Prostate gland (tissue), 2 donors: ENCODE data around the gene ATMIN. TPM values are rescaled to one million over a fixed set of nuclear protein-coding genes. Genes with fewer than 3 reads are reported as not detected.
A peak's percentile ranks its signal among the peaks of the same experiment; 100 is the strongest.

Source experiments
- DNase-seq: peaks from one replicate; pipeline ENCODE4 v3.0.0-alpha.2; 2019; ENCODE audit warnings: low spot score
- H3K27ac ChIP-seq, 2 donors: fragments of 200-600 bp; sonication (generic); 2 replicates each; pipeline ENCODE4 v1.5.1; 2017 to 2019
- H3K27me3 ChIP-seq: fragments of 200-600 bp; sonication (generic); replicated peaks from 2 replicates; pipeline ENCODE4 v1.5.1; 2019; ENCODE audit not compliant: insufficient read depth
- H3K36me3 ChIP-seq, 2 donors: fragments of 200-600 bp; sonication (generic); 1 replicate in 1 of 2; 2 replicates in 1 of 2; pipeline versions ENCODE4 v1.5.1 to v1.8.1; 2017 to 2019
- H3K4me1 ChIP-seq: fragments of 200-600 bp; sonication (generic); replicated peaks from 2 replicates; pipeline ENCODE4 v1.5.1; 2019
- H3K4me3 ChIP-seq, 2 donors: fragments of 200-600 bp; sonication (generic); 2 replicates each; pipeline ENCODE4 v1.5.1; 2017 to 2019
- H3K9me3 ChIP-seq: fragments of 200-600 bp; sonication (generic); 2 replicates; pipeline ENCODE4 v1.5.1; 2017
- CTCF ChIP-seq, 4 experiments: fragments of 200-600 bp in 2 of 4; fragments of 450-650 bp in 2 of 4; sonication (generic) in 2 of 4; IDR thresholded peaks; 1 replicate in 3 of 4; 2 replicates in 1 of 4; pipeline ENCODE4 v1.5.1; 2016 to 2019; ENCODE audit warnings: antibody characterized with exemption in 4 of 4, mild to moderate bottlenecking in 2 of 4, moderate library complexity in 2 of 4
- POLR2A ChIP-seq: fragments of 450-650 bp; IDR thresholded peaks from one replicate; pipeline ENCODE4 v1.6.1; 2016; ENCODE audit warnings: antibody characterized with exemption, mild to moderate bottlenecking
- POLR2AphosphoS5 ChIP-seq: sonication (generic); formaldehyde crosslinking; IDR thresholded peaks from one replicate; pipeline ENCODE4 v1.6.1; 2017; ENCODE audit warnings: antibody characterized with exemption
- WGBS: methylation state at CpG from one replicate; pipeline ENCODE4 v1.1.5; 2018; 5-methylcytosine and 5-hydroxymethylcytosine counted together
- intact Hi-C: fragments of 100-400 bp; cut with DNase I; formaldehyde crosslinking; loops from one replicate; pipeline ENCODE4 v1.14.2; 2022
- total RNA-seq, 2 donors: library from RNA; depleted of rRNA; stranded (reverse); fragments of >200 nt; gene quantifications; one replicate each; pipeline ENCODE4 v1.1.0, GENCODE V29; 2016

ATMIN gene
- total RNA-seq, 2 donors from 2014 or later, result 47.1 to 62.4 TPM

GRCh38 chr16:81076566-81077075, 41.0 kb downstream of the ATMIN start:
- H3K4me1 ChIP-seq, result no peaks in the 10 kb centered on the region
- peak overlapping the region; percentile 60 to 67 for H3K4me3 ChIP-seq
- no peaks in the 10 kb centered on the region for H3K36me3 ChIP-seq
- H3K27me3 ChIP-seq, result no peaks in the 10 kb centered on the region
- DNase-seq, result peak; percentile 86
- H3K9me3 ChIP-seq, result no peaks in the 10 kb centered on the region
- TF ChIP-seq CTCF (IDR thresholded peaks at IDR 0.05), result peak in 1 of 4 experiments; percentile 17
- TF ChIP-seq POLR2A, result no peak
- no peak for TF ChIP-seq POLR2AphosphoS5
- intact Hi-C loops, result loop anchor here (1.0 to 10.0 kb wide), 3 partner anchors 20 to 72 kb away; partner anchors contain the start of genes CENPN, CMC2 and GCSH
- under 1% methylated on average over 27 of the region's 27 CpGs for WGBS
- peak overlapping the region; percentile 93 to 94 for H3K27ac ChIP-seq

GRCh38 chr16:81077076-81077940, 41.7 kb downstream of the ATMIN start, which contains the start of gene C16orf46:
Gene C16orf46 (minus strand): TSS chr16:81077238. CDS start chr16:81063955, 13,283 bp downstream.
- peak; percentile 92 for TF ChIP-seq POLR2A
- peak; percentile 94 for TF ChIP-seq POLR2AphosphoS5
- peak in 2 of 4 experiments; percentile 7 to 32 for TF ChIP-seq CTCF (IDR thresholded peaks at IDR 0.05)
- H3K27ac ChIP-seq, result peak within 1 kb of the TSS; percentile 93 to 94
- H3K36me3 ChIP-seq, result no peaks in the 10 kb centered on the region
- intact Hi-C loops, result loop anchor here (1.0 to 10.0 kb wide), 3 partner anchors 19 to 73 kb away; partner anchors contain the start of genes CENPN, CMC2 and GCSH
- H3K9me3 ChIP-seq, result no peaks in the 10 kb centered on the region
- H3K4me1 ChIP-seq, result no peaks in the 10 kb centered on the region
- peak within 1 kb of the TSS; percentile 60 to 67 for H3K4me3 ChIP-seq
- peak; percentile 96 for DNase-seq
- no peaks in the 10 kb centered on the region for H3K27me3 ChIP-seq
- 12% methylated on average over 57 of the region's 59 CpGs for WGBS

- no peak overlapping the region for H3K27ac ChIP-seq
- TF ChIP-seq POLR2A (no peak), CTCF (IDR thresholded peaks at IDR 0.05) (no peak), POLR2AphosphoS5 (no peak)
- H3K36me3 ChIP-seq, result no peaks in the 10 kb centered on the region
- no peaks in the 10 kb centered on the region for H3K4me1 ChIP-seq
- intact Hi-C loops, result no loop called here
- no peaks in the 10 kb centered on the region for H3K9me3 ChIP-seq
- 68% methylated on average over 1 of the region's 1 CpG for WGBS
- no peaks in the 10 kb centered on the region for H3K27me3 ChIP-seq
- no peak overlapping the region for H3K4me3 ChIP-seq
- no peak for DNase-seq
These were observed 44.6 kb downstream of the ATMIN start for GRCh38 chr16:81080233-81080632.

GRCh38 chr16:81081014-81081413, 45.4 kb downstream of the ATMIN start:
- no peak overlapping the region for H3K4me3 ChIP-seq
- intact Hi-C loops, result no loop called here
- no peaks in the 10 kb centered on the region for H3K9me3 ChIP-seq
- no peaks in the 10 kb centered on the region for H3K36me3 ChIP-seq
- TF ChIP-seq POLR2AphosphoS5, result no peak
- TF ChIP-seq CTCF (IDR thresholded peaks at IDR 0.05), result no peak
- no peak for TF ChIP-seq POLR2A
- no peaks in the 10 kb centered on the region for H3K4me1 ChIP-seq
- H3K27ac ChIP-seq, result no peak overlapping the region
- H3K27me3 ChIP-seq, result no peaks in the 10 kb centered on the region
- DNase-seq, result no peak
- 94% methylated on average over 4 of the region's 4 CpGs for WGBS
